HEK293 (cell line): ENCODE results near the gene ME3.

Experiments used
- SALL2 ChIP-seq: fragments of 450-650 bp; formaldehyde crosslinking; IDR thresholded peaks from 2 replicates; pipeline ENCODE4 v1.5.0; 2017; ENCODE audit warnings: missing biosample characterization, mild to moderate bottlenecking, missing genetic modification characterization, borderline replicate concordance
- SCRT1 ChIP-seq: fragments of 450-650 bp; formaldehyde crosslinking; IDR thresholded peaks from 2 replicates; pipeline ENCODE4 v1.5.1; 2016; ENCODE audit warnings: missing biosample characterization, missing genetic modification characterization, borderline replicate concordance
- ZBTB1 ChIP-seq: fragments of 450-650 bp; formaldehyde crosslinking; IDR thresholded peaks from 2 replicates; pipeline ENCODE4 v1.5.1; 2016; ENCODE audit warnings: missing biosample characterization, missing genetic modification characterization
- ZNF239 ChIP-seq: fragments of 450-650 bp; formaldehyde crosslinking; IDR thresholded peaks from 2 replicates; pipeline ENCODE4 v1.5.1; 2016; ENCODE audit warnings: missing biosample characterization, missing genetic modification characterization
- ZNF37A ChIP-seq: fragments of 450-650 bp; IDR thresholded peaks from 2 replicates; pipeline ENCODE4 v1.5.1; 2018; ENCODE audit warnings: missing biosample characterization, missing genetic modification characterization
- ZXDB ChIP-seq: fragments of 450-650 bp; formaldehyde crosslinking; IDR thresholded peaks from 2 replicates; pipeline ENCODE4 v1.5.1; 2016; ENCODE audit warnings: missing biosample characterization, missing genetic modification characterization
- TF ChIP-seq, protein P1 (sequence below): fragments of 450-650 bp; formaldehyde crosslinking; IDR thresholded peaks from 2 replicates; pipeline ENCODE4 v1.5.1; 2016; ENCODE audit warnings: missing biosample characterization, missing genetic modification characterization
- TF ChIP-seq, protein P2 (sequence below): fragments of 450-650 bp; formaldehyde crosslinking; IDR thresholded peaks from 2 replicates; pipeline ENCODE4 v1.5.1; 2017; ENCODE audit warnings: missing biosample characterization, missing genetic modification characterization

DNA sequence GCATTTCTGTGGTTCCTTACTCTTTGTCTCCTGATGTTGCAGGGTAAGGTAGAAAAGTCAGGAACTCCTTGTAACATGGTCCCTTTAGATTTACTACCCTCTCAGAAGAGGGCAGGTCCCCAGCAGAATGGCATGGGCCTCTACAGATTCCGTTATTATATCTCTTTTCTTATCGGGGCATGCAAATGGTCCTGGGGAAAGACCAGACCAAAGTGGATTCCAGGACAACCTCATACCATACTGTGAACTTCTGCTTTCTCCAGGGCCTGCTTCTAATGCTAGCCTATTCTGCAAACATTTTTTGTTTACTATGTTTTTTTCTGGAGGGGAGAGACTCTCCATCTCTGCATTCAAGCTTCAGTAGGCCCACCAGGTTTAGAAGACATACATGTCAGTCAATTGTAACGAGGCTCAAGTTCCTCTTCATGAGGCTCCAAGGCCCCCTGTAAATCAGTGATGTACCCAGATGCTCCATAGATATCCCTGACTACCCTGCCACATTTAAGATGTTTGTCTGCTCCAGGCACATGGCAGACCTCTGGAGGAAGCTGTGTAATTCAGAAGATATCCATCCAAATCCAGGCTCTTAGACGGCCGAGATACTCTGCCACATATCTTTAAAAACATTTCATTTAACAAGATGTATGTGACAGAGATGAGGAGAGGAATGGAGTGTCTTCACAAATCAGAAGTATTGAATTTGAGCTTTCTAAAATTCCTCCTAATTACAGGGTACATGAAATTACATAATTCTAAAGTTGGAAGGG lies 8.5 kb upstream of the ME3 start:
- TF ChIP-seq, protein P1, sequence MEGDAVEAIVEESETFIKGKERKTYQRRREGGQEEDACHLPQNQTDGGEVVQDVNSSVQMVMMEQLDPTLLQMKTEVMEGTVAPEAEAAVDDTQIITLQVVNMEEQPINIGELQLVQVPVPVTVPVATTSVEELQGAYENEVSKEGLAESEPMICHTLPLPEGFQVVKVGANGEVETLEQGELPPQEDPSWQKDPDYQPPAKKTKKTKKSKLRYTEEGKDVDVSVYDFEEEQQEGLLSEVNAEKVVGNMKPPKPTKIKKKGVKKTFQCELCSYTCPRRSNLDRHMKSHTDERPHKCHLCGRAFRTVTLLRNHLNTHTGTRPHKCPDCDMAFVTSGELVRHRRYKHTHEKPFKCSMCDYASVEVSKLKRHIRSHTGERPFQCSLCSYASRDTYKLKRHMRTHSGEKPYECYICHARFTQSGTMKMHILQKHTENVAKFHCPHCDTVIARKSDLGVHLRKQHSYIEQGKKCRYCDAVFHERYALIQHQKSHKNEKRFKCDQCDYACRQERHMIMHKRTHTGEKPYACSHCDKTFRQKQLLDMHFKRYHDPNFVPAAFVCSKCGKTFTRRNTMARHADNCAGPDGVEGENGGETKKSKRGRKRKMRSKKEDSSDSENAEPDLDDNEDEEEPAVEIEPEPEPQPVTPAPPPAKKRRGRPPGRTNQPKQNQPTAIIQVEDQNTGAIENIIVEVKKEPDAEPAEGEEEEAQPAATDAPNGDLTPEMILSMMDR (tag by site-specific recombination), result no peak
- TF ChIP-seq ZNF37A (no peak), SCRT1 (no peak), ZNF239 (tag by site-specific recombination) (no peak), ZBTB1 (tag by site-specific recombination) (no peak), SALL2 (tag by site-specific recombination) (no peak), ZXDB (no peak)
- TF ChIP-seq, protein P2, sequence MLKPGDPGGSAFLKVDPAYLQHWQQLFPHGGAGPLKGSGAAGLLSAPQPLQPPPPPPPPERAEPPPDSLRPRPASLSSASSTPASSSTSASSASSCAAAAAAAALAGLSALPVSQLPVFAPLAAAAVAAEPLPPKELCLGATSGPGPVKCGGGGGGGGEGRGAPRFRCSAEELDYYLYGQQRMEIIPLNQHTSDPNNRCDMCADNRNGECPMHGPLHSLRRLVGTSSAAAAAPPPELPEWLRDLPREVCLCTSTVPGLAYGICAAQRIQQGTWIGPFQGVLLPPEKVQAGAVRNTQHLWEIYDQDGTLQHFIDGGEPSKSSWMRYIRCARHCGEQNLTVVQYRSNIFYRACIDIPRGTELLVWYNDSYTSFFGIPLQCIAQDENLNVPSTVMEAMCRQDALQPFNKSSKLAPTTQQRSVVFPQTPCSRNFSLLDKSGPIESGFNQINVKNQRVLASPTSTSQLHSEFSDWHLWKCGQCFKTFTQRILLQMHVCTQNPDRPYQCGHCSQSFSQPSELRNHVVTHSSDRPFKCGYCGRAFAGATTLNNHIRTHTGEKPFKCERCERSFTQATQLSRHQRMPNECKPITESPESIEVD, result no peak
